GM23338 (cell line): ENCODE data around the gene MLPH. TPM values are rescaled to one million over a fixed set of nuclear protein-coding genes. Genes with fewer than 3 reads are reported as not detected.

ENCODE experiments used
- ATAC-seq: fragments of 200-7000 bp; cut with Tn5 transposase; 3 replicates; pipeline ENCODE4 v1.9.1; 2020
- DNase-seq: peaks from one replicate; pipeline ENCODE4 v3.0.0-alpha.2; 2015; ENCODE audit warnings: low spot score
- H2AFZ ChIP-seq: fragments of 200-600 bp; sonication (generic); 2 replicates; pipeline ENCODE4 v1.8.0; 2016; ENCODE audit warnings: antibody characterized with exemption, mild to moderate bottlenecking, moderate library complexity
- H3F3A ChIP-seq: fragments of 200-600 bp; sonication (generic); replicated peaks from 2 replicates; pipeline ENCODE4 v1.8.0; 2017; ENCODE audit warnings: antibody characterized with exemption, mixed run types, low read depth
- H3K27ac ChIP-seq: fragments of 200-600 bp; sonication (generic); 2 replicates; pipeline ENCODE4 v1.6.1; 2016; ENCODE audit warnings: low read depth
- H3K27me3 ChIP-seq: fragments of 200-600 bp; sonication (generic); 2 replicates; pipeline ENCODE4 v1.8.0; 2016; ENCODE audit warnings: mild to moderate bottlenecking, mixed run types, moderate library complexity; ENCODE audit not compliant: insufficient read depth
- H3K36me3 ChIP-seq: fragments of 200-600 bp; sonication (generic); 2 replicates; pipeline ENCODE4 v1.8.0; 2016; ENCODE audit warnings: mild to moderate bottlenecking; ENCODE audit not compliant: insufficient read depth
- H3K4me1 ChIP-seq: fragments of 200-600 bp; sonication (generic); 2 replicates; pipeline ENCODE4 v1.8.0; 2016; ENCODE audit warnings: mild to moderate bottlenecking, moderate library complexity; ENCODE audit not compliant: insufficient read depth
- H3K4me2 ChIP-seq: fragments of 200-600 bp; sonication (generic); 2 replicates; pipeline ENCODE4 v1.7.1; 2017; ENCODE audit warnings: mixed run types
- H3K4me3 ChIP-seq: fragments of 200-600 bp; sonication (generic); 2 replicates; pipeline ENCODE4 v1.6.1; 2016; ENCODE audit warnings: mixed run types
- H3K79me2 ChIP-seq: fragments of 200-600 bp; sonication (generic); replicated peaks from 2 replicates; pipeline ENCODE4 v1.8.0; 2017; ENCODE audit warnings: mild to moderate bottlenecking; ENCODE audit not compliant: insufficient read depth
- H3K9me2 ChIP-seq: fragments of 200-600 bp; sonication (generic); 2 replicates; pipeline ENCODE4 v1.8.0; 2017; ENCODE audit not compliant: insufficient read depth
- H4K20me1 ChIP-seq: fragments of 200-600 bp; sonication (generic); replicated peaks from 2 replicates; pipeline ENCODE4 v1.8.0; 2017; ENCODE audit warnings: mild to moderate bottlenecking; ENCODE audit not compliant: insufficient read depth
- H3K27ac Mint-ChIP-seq: 2 replicates; pipeline ENCODE4 v1.8.0; 2020; ENCODE audit warnings: inconsistent platforms, mild to moderate bottlenecking, moderate library complexity, mixed read lengths
- H3K27me3 Mint-ChIP-seq: 3 replicates; pipeline ENCODE4 v1.8.0; 2022; ENCODE audit warnings: low read depth, mild to moderate bottlenecking, moderate library complexity, mixed read lengths, inconsistent platforms; ENCODE audit not compliant: insufficient read depth, poor library complexity
- H3K36me3 Mint-ChIP-seq: 3 replicates; pipeline ENCODE4 v1.8.0; 2021; ENCODE audit warnings: low read depth, mild to moderate bottlenecking, inconsistent platforms, moderate library complexity, mixed read lengths
- H3K4me1 Mint-ChIP-seq: 3 replicates; pipeline ENCODE4 v1.8.0; 2020; ENCODE audit warnings: mild to moderate bottlenecking, inconsistent platforms, mixed read lengths
- H3K4me3 Mint-ChIP-seq: 3 replicates; pipeline ENCODE4 v1.8.0; 2021; ENCODE audit warnings: moderate library complexity, mild to moderate bottlenecking, inconsistent platforms, mixed read lengths
- H3K9me3 Mint-ChIP-seq: 3 replicates; pipeline ENCODE4 v1.8.0; 2020; ENCODE audit warnings: moderate library complexity, mild to moderate bottlenecking, inconsistent platforms, mixed read lengths
- JUNB ChIP-seq: IDR thresholded peaks from one replicate; pipeline ENCODE4 v1.6.1; 2016; ENCODE audit warnings: antibody characterized with exemption; ENCODE audit not compliant: unreplicated experiment
- ZNF114 ChIP-seq: fragments of 250-450 bp; sonication (Bioruptor Pico); IDR thresholded peaks from 2 replicates; pipeline ENCODE4 v1.5.0; 2020; ENCODE audit warnings: mild to moderate bottlenecking, moderate library complexity
- polyA plus RNA-seq: library from polyadenylated mRNA; unstranded; fragments of >200 nt; fragmentation: Nextera tagmentation; extraction: Ambion mirVana; gene quantifications from 2 replicates; pipeline ENCODE4 v1.2.1, GENCODE V29; 2016
- total RNA-seq: library from RNA; depleted of rRNA; stranded (reverse); fragments of >200 nt; shearing (Covaris generic); gene quantifications from 2 replicates; pipeline ENCODE4 v1.2.3, GENCODE V29; 2014
- TF ChIP-seq, protein P1 (sequence below): fragments of 250-450 bp; sonication (Bioruptor Pico); IDR thresholded peaks from 2 replicates; pipeline ENCODE4 v1.5.0; 2020; ENCODE audit warnings: mild to moderate bottlenecking, moderate library complexity
- TF ChIP-seq, protein P2 (sequence below): IDR thresholded peaks from 2 replicates; pipeline ENCODE4 v1.6.1; 2016; ENCODE audit warnings: antibody characterized with exemption
- TF ChIP-seq, protein P3 (sequence below): IDR thresholded peaks from one replicate; pipeline ENCODE4 v1.6.1; 2018; ENCODE audit warnings: antibody characterized with exemption; ENCODE audit not compliant: unreplicated experiment

The MLPH gene
- total and polyA plus RNA-seq, 2 experiments from 2014 or later = 13.6 to 16.5 TPM

DNA sequence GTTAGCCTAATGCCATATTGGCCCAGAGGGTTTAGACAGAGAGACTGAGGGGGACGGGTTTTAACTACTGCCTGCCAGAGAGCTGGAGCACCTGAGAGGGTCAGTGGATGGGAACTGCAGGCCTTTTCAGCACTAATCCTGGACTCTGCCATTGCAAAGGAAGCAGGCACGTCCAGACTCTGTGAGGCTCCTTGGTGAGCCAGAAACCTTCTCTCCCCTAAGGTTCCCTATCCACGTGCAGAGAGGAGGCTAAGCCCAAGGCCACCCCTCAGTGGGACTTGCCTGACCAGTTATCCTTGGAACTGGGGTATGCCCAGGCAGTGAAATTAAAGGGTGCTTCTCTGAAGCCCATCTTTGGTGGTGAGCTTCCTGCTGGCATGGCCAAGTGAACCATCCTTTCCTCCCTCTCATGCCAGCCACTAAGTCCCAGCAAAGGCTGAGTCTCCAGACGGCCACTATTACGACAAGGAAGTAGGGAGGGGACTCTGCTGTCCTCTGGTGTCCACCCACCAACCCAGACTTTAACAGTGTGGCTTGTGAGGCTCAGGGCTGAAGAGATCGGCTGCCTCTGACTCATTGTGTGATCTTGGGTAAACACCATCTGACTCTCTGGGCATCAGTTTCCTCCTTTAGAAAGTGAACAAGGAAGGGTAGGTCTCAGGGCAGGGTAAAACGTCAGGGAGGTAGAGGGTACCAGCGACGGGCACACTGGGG lies 3.9 kb upstream of the MLPH start (continued):
- TF ChIP-seq, protein P1, sequence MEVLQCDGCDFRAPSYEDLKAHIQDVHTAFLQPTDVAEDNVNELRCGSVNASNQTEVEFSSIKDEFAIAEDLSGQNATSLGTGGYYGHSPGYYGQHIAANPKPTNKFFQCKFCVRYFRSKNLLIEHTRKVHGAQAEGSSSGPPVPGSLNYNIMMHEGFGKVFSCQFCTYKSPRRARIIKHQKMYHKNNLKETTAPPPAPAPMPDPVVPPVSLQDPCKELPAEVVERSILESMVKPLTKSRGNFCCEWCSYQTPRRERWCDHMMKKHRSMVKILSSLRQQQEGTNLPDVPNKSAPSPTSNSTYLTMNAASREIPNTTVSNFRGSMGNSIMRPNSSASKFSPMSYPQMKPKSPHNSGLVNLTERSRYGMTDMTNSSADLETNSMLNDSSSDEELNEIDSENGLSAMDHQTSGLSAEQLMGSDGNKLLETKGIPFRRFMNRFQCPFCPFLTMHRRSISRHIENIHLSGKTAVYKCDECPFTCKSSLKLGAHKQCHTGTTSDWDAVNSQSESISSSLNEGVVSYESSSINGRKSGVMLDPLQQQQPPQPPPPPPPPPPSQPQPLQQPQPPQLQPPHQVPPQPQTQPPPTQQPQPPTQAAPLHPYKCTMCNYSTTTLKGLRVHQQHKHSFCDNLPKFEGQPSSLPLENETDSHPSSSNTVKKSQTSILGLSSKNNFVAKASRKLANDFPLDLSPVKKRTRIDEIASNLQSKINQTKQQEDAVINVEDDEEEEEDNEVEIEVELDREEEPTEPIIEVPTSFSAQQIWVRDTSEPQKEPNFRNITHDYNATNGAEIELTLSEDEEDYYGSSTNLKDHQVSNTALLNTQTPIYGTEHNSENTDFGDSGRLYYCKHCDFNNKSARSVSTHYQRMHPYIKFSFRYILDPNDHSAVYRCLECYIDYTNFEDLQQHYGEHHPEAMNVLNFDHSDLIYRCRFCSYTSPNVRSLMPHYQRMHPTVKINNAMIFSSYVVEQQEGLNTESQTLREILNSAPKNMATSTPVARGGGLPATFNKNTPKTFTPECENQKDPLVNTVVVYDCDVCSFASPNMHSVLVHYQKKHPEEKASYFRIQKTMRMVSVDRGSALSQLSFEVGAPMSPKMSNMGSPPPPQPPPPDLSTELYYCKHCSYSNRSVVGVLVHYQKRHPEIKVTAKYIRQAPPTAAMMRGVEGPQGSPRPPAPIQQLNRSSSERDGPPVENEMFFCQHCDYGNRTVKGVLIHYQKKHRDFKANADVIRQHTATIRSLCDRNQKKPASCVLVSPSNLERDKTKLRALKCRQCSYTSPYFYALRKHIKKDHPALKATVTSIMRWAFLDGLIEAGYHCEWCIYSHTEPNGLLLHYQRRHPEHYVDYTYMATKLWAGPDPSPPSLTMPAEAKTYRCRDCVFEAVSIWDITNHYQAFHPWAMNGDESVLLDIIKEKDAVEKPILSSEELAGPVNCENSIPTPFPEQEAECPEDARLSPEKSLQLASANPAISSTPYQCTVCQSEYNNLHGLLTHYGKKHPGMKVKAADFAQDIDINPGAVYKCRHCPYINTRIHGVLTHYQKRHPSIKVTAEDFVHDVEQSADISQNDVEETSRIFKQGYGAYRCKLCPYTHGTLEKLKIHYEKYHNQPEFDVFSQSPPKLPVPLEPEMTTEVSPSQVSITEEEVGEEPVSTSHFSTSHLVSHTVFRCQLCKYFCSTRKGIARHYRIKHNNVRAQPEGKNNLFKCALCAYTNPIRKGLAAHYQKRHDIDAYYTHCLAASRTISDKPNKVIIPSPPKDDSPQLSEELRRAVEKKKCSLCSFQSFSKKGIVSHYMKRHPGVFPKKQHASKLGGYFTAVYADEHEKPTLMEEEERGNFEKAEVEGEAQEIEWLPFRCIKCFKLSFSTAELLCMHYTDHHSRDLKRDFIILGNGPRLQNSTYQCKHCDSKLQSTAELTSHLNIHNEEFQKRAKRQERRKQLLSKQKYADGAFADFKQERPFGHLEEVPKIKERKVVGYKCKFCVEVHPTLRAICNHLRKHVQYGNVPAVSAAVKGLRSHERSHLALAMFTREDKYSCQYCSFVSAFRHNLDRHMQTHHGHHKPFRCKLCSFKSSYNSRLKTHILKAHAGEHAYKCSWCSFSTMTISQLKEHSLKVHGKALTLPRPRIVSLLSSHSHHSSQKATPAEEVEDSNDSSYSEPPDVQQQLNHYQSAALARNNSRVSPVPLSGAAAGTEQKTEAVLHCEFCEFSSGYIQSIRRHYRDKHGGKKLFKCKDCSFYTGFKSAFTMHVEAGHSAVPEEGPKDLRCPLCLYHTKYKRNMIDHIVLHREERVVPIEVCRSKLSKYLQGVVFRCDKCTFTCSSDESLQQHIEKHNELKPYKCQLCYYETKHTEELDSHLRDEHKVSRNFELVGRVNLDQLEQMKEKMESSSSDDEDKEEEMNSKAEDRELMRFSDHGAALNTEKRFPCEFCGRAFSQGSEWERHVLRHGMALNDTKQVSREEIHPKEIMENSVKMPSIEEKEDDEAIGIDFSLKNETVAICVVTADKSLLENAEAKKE (CRISPR knock-in tag) = no peak
- TF ChIP-seq ZNF114 (CRISPR knock-in tag) (no peak), JUNB (no peak)
- TF ChIP-seq, protein P2, sequence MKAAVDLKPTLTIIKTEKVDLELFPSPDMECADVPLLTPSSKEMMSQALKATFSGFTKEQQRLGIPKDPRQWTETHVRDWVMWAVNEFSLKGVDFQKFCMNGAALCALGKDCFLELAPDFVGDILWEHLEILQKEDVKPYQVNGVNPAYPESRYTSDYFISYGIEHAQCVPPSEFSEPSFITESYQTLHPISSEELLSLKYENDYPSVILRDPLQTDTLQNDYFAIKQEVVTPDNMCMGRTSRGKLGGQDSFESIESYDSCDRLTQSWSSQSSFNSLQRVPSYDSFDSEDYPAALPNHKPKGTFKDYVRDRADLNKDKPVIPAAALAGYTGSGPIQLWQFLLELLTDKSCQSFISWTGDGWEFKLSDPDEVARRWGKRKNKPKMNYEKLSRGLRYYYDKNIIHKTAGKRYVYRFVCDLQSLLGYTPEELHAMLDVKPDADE = no peak

DNA sequence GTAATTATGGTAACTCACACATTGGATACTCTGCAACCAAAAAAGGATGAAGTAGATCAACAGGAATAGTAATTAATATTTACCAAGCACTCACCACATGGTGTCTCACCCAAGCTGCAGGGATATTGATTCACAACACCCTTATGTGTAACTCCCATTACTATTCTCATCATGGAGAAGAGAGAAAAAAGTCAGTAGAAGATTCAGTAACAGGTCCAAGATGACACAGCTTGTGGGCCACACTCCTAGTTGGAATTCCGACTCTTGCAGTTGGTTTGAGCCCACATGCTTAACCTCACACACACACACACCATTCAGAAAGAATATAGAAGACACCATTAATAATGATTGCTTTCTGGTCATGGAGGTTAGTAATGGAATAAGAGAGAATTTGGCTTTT lies 1.7 kb upstream of the MLPH start:
- H3K36me3 ChIP-seq = no peaks in the 10 kb centered on the region
- H3K4me3 Mint-ChIP-seq = no peak overlapping the region
- no peaks in the 10 kb centered on the region for H4K20me1 ChIP-seq
- no peak for DNase-seq
- no peaks in the 10 kb centered on the region for H3K79me2 ChIP-seq
- no peak overlapping the region for H2AFZ ChIP-seq
- H3K27me3 ChIP-seq = peaks cover 41% of the 10 kb centered on the region
- H3K4me1 Mint-ChIP-seq = peaks cover 34% of the 10 kb centered on the region
- no peaks in the 10 kb centered on the region for H3F3A ChIP-seq
- no peaks in the 10 kb centered on the region; the same call in 2 of the 3 replicates for H3K9me3 Mint-ChIP-seq
- no peak overlapping the region for H3K27ac ChIP-seq
- H3K4me3 ChIP-seq = no peak overlapping the region
- peaks cover 27% of the 10 kb centered on the region for H3K4me1 ChIP-seq
- no peak overlapping the region for H3K27ac Mint-ChIP-seq
- no peak for ATAC-seq
- peaks cover under 1% of the 10 kb centered on the region; the same call in 1 of the 3 replicates for H3K36me3 Mint-ChIP-seq
- H3K9me2 ChIP-seq = no peaks in the 10 kb centered on the region
- peaks cover 33% of the 10 kb centered on the region for H3K27me3 Mint-ChIP-seq
- no peak overlapping the region for H3K4me2 ChIP-seq
- TF ChIP-seq, protein P3, sequence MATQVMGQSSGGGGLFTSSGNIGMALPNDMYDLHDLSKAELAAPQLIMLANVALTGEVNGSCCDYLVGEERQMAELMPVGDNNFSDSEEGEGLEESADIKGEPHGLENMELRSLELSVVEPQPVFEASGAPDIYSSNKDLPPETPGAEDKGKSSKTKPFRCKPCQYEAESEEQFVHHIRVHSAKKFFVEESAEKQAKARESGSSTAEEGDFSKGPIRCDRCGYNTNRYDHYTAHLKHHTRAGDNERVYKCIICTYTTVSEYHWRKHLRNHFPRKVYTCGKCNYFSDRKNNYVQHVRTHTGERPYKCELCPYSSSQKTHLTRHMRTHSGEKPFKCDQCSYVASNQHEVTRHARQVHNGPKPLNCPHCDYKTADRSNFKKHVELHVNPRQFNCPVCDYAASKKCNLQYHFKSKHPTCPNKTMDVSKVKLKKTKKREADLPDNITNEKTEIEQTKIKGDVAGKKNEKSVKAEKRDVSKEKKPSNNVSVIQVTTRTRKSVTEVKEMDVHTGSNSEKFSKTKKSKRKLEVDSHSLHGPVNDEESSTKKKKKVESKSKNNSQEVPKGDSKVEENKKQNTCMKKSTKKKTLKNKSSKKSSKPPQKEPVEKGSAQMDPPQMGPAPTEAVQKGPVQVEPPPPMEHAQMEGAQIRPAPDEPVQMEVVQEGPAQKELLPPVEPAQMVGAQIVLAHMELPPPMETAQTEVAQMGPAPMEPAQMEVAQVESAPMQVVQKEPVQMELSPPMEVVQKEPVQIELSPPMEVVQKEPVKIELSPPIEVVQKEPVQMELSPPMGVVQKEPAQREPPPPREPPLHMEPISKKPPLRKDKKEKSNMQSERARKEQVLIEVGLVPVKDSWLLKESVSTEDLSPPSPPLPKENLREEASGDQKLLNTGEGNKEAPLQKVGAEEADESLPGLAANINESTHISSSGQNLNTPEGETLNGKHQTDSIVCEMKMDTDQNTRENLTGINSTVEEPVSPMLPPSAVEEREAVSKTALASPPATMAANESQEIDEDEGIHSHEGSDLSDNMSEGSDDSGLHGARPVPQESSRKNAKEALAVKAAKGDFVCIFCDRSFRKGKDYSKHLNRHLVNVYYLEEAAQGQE = no peak
- no peak for TF ChIP-seq JUNB
